GM19099 (cell line): ENCODE data around the gene VASH1.
A peak's percentile ranks its signal among the peaks of the same experiment; 100 is the strongest.

Experiments used
- POLR2A ChIP-seq: IDR thresholded peaks from 3 replicates; pipeline ENCODE4 v1.6.1; 2011; ENCODE audit warnings: low read depth; ENCODE audit not compliant: insufficient read length; ENCODE audit errors: extremely low read depth

VASH1 gene

DNA sequence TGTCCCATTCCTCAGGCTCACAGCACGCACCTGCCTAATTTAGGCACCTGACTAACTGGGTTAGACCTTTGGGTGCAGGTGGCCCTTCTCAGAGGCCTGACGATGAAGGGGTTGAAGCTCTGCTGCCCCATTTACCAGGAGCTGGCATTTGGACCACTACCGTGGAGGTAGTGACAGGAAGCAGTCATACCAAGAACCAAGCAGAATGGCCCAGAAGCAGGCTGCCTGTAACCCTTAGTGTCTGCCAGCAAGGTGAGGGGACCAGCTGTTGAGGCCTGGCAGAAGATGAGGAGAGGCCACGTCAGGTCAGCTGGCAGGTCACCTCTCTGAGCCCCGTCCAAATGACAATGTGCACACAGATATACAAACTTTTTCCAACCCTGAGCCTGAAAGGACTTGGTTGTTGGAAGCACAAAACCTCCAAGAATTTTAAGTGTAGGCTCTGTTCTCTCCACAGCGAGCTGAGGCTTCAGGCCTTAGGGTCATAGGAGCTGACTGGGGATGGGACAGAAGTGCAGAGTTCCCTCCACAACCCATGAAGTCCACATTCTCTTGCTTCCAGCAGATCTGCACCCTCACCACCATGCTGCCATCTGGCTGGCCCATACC is 23.1 kb downstream of the VASH1 start:
- TF ChIP-seq POLR2A = no peak

DNA sequence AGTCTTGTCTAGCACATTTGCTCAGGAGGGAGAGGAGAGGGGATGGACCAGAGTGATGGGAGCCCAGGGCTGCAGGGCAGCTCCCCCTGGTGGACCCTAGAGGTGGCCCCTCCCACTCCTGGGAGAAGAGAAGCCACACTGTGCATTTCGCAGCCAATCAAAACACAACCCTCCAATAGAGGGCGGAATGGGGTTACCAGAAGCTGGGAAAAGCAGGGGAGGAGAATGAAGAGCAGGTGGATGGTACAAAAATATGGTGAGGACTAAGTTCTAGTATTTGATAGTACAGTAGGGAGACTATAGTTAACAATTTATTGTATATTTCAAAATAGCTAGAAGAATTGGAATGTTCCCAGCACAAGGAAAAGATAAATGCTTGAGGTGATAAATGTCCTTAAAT is 23.6 kb downstream of the VASH1 start:
- no peak for TF ChIP-seq POLR2A

DNA sequence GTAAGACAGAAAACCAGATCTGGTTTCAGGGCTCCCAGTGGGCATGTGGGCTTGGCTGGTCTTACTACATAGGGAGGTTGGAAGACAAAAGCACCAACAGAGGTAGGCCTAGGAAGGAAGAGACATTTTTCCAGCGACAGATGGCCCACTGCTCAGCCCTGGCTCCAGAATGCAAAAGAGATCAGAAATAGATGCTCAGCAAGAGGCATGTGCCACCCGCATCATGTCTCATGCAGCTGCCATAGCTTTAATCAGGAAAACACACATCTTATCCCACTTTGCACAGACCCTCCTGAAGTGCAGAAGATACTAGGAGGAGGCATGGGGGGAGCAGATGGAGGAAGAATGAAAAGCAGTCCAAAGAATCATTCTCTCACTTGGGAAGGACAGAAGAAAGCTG is 25.3 kb downstream of the VASH1 start:
- TF ChIP-seq POLR2A = no peak

GRCh38 chr14:76792422-76792821 is 31.2 kb downstream of the VASH1 start:
- TF ChIP-seq POLR2A = no peak

- TF ChIP-seq POLR2A = no peak
Measured at GRCh38 chr14:76793324-76793723, 32.1 kb downstream of the VASH1 start.

GRCh38 chr14:76793956-76794355 is 32.7 kb downstream of the VASH1 start:
- TF ChIP-seq POLR2A = no peak

- no peak for TF ChIP-seq POLR2A
Measured at GRCh38 chr14:76806446-76806845, 45.2 kb downstream of the VASH1 start.

DNA sequence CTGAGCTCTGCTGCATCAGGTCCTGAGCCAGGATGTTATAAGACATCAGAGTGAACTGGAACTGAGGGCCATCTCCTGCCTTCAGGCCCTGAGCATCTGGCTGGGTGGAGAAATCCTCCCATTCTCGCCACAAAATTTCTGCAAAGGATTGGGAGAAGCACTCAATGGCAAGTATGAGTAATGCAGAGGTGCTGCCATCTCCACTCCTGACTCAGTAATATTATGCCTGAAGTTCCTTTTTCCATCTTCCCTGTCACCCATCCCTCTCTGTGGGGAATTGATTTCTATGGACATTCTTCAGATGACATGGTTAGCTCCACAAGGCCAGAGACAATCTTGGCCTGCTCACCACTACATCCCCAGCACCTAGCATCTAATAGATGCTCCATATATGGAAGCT is 46.7 kb downstream of the VASH1 start:
- no peak for TF ChIP-seq POLR2A

GRCh38 chr14:76808990-76809389 is 47.7 kb downstream of the VASH1 start:
- TF ChIP-seq POLR2A = no peak

GRCh38 chr14:76810525-76810924 is 49.3 kb downstream of the VASH1 start:
- TF ChIP-seq POLR2A = no peak

GRCh38 chr14:76810953-76811400 is 49.7 kb downstream of the VASH1 start:
- no peak for TF ChIP-seq POLR2A

DNA sequence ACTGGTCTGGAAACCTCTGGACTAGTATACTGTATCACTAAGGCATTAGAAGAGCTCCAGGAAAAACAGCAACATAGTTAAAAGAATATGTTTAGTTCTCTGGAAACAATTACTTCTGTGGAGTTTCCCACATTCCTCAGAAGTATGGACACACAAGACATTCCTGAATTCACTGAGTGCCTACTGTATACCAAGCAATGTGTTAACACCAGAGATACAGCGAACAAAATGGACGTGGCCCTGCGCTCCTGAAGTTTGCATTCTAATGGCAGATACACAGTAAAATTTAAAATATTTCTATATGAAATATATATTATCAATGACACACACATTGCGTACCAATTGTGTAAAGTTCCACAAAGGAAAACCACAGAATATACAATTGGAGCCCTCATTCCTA is 50.3 kb downstream of the VASH1 start:
- TF ChIP-seq POLR2A = no peak

DNA sequence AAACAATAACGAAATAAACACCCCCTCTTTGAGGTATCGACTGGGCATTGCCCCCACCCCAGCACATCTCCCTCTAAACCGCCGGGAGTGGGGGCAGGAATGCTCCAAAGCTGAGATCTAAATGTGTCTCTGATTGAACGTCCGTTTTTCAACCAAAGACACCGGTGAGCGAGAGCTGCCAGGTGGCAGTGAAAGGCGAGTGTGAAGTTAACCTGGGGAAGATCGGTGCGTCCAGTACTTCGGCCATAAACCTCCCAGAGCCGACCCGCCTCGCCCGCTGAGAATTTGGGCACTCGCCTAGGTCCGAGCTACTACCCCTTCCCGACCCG is 50.8 kb downstream of the VASH1 start:
- no peak for TF ChIP-seq POLR2A

GRCh38 chr14:76812422-76813383 is 51.4 kb downstream of the VASH1 start, which contains the start of gene ANGEL1:
TSS of gene ANGEL1 (minus strand) at chr14:76812882. CDS start at chr14:76812827, 55 bp downstream.
- TF ChIP-seq POLR2A = peak; percentile 84

DNA sequence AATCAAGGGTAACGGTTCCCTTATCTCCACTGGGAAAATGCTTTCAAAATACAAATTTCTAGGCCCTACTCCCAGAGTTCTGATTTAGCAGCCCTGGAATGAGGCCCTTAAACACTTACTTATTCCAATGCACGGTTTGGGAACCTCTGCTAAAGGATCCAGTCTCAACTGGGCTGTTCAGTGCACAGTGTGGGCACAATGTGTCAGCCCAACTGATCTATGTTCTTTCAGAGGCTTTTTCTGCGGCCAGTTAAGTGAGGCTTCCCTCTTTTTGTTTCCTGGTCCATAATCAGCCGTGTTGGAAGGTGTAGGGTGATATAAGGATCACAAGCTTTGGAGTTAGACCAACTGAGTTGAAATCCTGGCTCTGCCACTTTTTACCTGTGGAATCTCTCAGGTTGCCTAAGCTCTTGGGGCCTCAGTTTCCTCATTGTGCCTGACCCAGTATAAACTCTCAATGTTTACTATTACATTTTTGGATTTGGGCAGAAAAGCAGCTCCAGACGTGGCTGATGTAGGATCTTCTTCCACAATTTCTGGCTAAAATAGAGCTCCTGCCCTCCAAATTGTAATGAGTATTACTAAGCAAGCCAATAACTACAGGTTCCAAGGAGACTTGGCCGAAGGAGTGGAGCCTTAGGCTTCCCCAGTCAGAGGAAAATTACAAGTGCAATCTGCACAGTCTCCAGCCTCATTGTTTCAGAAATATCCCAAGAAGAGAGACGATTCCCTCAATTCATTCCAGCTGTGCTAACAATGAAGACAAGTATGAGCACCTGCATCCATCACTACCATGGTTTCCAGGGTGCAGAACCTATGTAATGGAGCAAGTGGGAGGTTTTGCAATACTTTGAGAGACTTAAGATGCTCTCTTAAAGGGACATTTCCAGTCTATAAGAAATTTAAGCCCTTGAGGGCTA is 53.7 kb downstream of the VASH1 start:
- TF ChIP-seq POLR2A = no peak
